Esophagus squamous epithelium (tissue), 5 donors: Measurements from ENCODE around the gene TEKT2. TPM values are rescaled to one million over a fixed set of nuclear protein-coding genes. Genes with fewer than 3 reads are reported as not detected.

ENCODE experiments used
- DNase-seq: peaks from one replicate; lab custom pipeline; 2025; lab: John Stamatoyannopoulos, UW
- H3K27ac ChIP-seq, 4 donors: fragments of 200-600 bp; sonication (generic); one replicate each; pipeline ENCODE4 v1.5.1; 2016 to 2019; ENCODE audit warnings: mild to moderate bottlenecking in 1 of 4
- H3K27me3 ChIP-seq, 4 donors: fragments of 200-600 bp; sonication (generic); 1 replicate in 3 of 4; 2 replicates in 1 of 4; pipeline versions ENCODE4 v1.5.1 to v1.6.0; 2017 to 2021; ENCODE audit warnings: antibody characterized with exemption in 1 of 4
- H3K36me3 ChIP-seq, 3 donors: fragments of 200-600 bp; sonication (generic); one replicate each; pipeline ENCODE4 v1.5.1; 2016 to 2019
- H3K4me1 ChIP-seq, 3 donors: fragments of 200-600 bp; sonication (generic); one replicate each; pipeline ENCODE4 v1.5.1; 2017 to 2019
- H3K4me3 ChIP-seq, 4 donors: fragments of 200-600 bp; sonication (generic); 1 replicate in 3 of 4; 2 replicates in 1 of 4; pipeline ENCODE4 v1.5.1; 2016 to 2019; ENCODE audit warnings: mild to moderate bottlenecking in 2 of 4, moderate library complexity in 1 of 4
- H3K9me3 ChIP-seq, 3 donors: fragments of 200-600 bp; sonication (generic); one replicate each; pipeline ENCODE4 v1.5.1; 2016 to 2019
- CTCF ChIP-seq, 6 experiments: fragments of 450-650 bp in 4 of 6; fragments of 200-600 bp in 2 of 6; sonication (generic) in 2 of 6; IDR thresholded peaks; one replicate each; pipeline ENCODE4 v1.5.1; 2016 to 2019; ENCODE audit warnings: antibody characterized with exemption in 6 of 6, mild to moderate bottlenecking in 4 of 6, moderate library complexity in 4 of 6
- POLR2A ChIP-seq, 4 donors: fragments of 450-650 bp; IDR thresholded peaks; one replicate each; pipeline ENCODE4 v1.6.1; 2017; ENCODE audit warnings: antibody characterized with exemption in 4 of 4, mild to moderate bottlenecking in 4 of 4, moderate library complexity in 3 of 4
- WGBS, 2 donors: methylation state at CpG; one replicate each; pipeline ENCODE4 v1.1.5; 2018; 5-methylcytosine and 5-hydroxymethylcytosine counted together
- intact Hi-C: fragments of 100-400 bp; cut with DNase I; formaldehyde crosslinking; loops from one replicate; pipeline ENCODE4 v1.15.0; 2022
- total RNA-seq, 4 donors: library from RNA; depleted of rRNA; stranded (reverse); fragments of >200 nt; gene quantifications; one replicate each; pipeline ENCODE4 v1.1.0, GENCODE V29; 2016
- donor health status: DM: yes; HTN: yes; CAD: no.

The TEKT2 gene
- total RNA-seq, 4 donors from 2014 or later, result not detected

DNA sequence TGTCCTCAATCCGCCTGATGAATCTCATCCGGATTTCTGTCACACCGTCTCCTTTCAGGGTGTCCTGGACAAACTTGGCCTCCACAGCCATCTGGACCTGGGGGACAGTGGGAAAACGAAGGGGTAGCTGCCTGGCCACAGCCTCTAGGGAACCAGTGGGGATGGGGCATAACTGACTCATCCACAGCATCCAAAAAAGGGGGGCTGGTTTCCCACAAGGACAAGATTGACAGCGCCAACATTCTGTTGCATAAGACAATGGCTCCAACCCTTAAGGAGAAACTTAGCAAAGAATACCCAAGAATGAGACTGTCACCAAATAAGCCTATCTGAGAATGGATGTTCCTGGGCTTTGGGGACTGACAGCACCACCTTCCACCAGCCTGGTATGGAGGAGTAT lies 53.3 kb downstream of the TEKT2 start:
- intact Hi-C loops, result no loop called here
- H3K4me3 ChIP-seq, result no peak overlapping the region
- DNase-seq, result no peak
- H3K4me1 ChIP-seq, result peaks cover 38 to 87% (median 64%) of the 10 kb centered on the region in 3 donors
- TF ChIP-seq CTCF (IDR thresholded peaks at IDR 0.05) (no peak), POLR2A (IDR thresholded peaks at IDR 0.05) (no peak)
- WGBS, 2 donors, result 50 to 80% methylated on average over 2 to 3 of the region's 5 CpGs
- no peaks in the 10 kb centered on the region for H3K9me3 ChIP-seq
- peaks cover 9 to 42% (median 10%) of the 10 kb centered on the region in 3 donors for H3K36me3 ChIP-seq
- H3K27me3 ChIP-seq, result no peaks in the 10 kb centered on the region
- peak overlapping the region; percentile 76 to 86 (median 82) for H3K27ac ChIP-seq

- intact Hi-C loops, result no loop called here
- H3K4me1 ChIP-seq, result peaks cover 40 to 91% (median 68%) of the 10 kb centered on the region in 3 donors
- peak overlapping the region in 3 of 4 donors; percentile 5 to 86 (median 83) for H3K27ac ChIP-seq
- 84 to 92% methylated on average over 2 to 3 of the region's 3 CpGs for WGBS, 2 donors
- TF ChIP-seq CTCF (IDR thresholded peaks at IDR 0.05) (no peak), POLR2A (IDR thresholded peaks at IDR 0.05) (no peak)
- DNase-seq, result no peak
- no peak overlapping the region for H3K4me3 ChIP-seq
- no peaks in the 10 kb centered on the region for H3K9me3 ChIP-seq
- H3K27me3 ChIP-seq, result no peaks in the 10 kb centered on the region
- H3K36me3 ChIP-seq, result peaks cover 9 to 42% (median 10%) of the 10 kb centered on the region in 3 donors
These were observed 53.9 kb downstream of the TEKT2 start for GRCh38 chr1:36137776-36138175.

Other genes with a start within 250 kb of the TEKT2 start
- 10 to 100 TPM in 2 of 4 donors, 1 to 10 TPM in 2; 9.7 to 18.1 (median 11.2) TPM for gene AGO1, start 200.9 kb upstream of the TEKT2 start, total RNA-seq
- gene AGO3, start 153.0 kb upstream of the TEKT2 start, total RNA-seq, result 10 to 100 TPM in 3 of 4 donors, 1 to 10 TPM in 1; 8.1 to 17.0 (median 12.0) TPM
- 10 to 100 TPM; 41.0 to 57.8 (median 48.1) TPM for gene ADPRS, start 4.8 kb downstream of the TEKT2 start, total RNA-seq
- 1 to 10 TPM; 4.0 to 7.4 (median 5.1) TPM for gene COL8A2, start 41.1 kb downstream of the TEKT2 start, total RNA-seq
- 100 to 1,000 TPM in 2 of 4 donors, 10 to 100 TPM in 2; 68.3 to 132 (median 112) TPM for gene TRAPPC3, start 65.4 kb downstream of the TEKT2 start, total RNA-seq
- gene MAP7D1, start 72.1 kb downstream of the TEKT2 start, total RNA-seq, result 100 to 1,000 TPM in 2 of 4 donors, 10 to 100 TPM in 2; 59.4 to 180 (median 92.9) TPM
- 10 to 100 TPM; 56.5 to 83.5 (median 73.6) TPM for gene THRAP3, start 140.3 kb downstream of the TEKT2 start, total RNA-seq
- 1 to 10 TPM; 2.8 to 9.7 (median 3.7) TPM for gene SH3D21, start 222.3 kb downstream of the TEKT2 start, total RNA-seq
- 10 to 100 TPM in 3 of 4 donors, 1 to 10 TPM in 1; 7.5 to 22.1 (median 12.8) TPM for gene EVA1B, start 239.6 kb downstream of the TEKT2 start, total RNA-seq